ENCODE measurements around the gene CIAPIN1. TPM values are rescaled to one million over a fixed set of nuclear protein-coding genes. Genes with fewer than 3 reads are reported as not detected.

The CIAPIN1 gene
- total RNA-seq, 1 donor from 2014 or later, result 28.7 TPM

DNA sequence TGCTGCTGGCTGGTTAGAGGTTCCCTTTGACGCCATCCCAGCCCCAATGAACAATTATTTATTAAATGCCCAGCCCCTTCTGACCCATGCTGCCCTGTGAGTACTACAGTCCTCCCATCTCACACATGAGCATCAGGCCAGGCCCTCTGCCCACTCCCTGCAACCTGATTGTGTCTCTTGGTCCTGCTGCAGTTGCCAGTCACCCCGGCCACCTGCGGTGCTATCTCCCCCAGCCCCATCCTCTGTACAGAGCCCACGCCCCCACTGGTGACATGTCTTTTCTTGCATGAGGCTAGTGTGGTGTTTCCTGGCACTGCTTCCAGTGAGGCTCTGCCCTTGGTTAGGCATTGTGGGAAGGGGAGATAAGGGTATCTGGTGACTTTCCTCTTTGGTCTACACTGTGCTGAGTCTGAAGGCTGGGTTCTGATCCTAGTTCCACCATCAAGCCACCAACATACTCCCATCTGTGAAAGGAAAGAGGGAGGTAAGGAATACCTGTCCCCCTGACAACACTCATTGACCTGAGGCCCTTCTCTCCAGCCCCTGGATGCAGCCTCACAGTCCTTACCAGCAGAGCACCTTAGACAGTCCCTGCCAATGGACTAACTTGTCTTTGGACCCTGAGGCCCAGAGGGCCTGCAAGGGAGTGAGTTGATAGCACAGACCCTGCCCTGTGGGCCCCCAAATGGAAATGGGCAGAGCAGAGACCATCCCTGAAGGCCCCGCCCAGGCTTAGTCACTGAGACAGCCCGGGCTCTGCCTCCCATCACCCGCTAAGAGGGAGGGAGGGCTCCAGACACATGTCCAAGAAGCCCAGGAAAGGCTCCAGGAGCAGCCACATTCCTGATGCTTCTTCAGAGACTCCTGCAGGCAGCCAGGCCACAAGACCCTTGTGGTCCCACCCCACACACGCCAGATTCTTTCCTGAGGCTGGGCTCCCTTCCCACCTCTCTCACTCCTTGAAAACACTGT, 63.6 kb downstream of the CIAPIN1 start:
- Histone ChIP-seq H3K4me3 (no peak overlapping the region), H3K36me3 (peaks cover 30% of the 10 kb centered on the region in 2 donors), H3K27ac (peak overlapping the region; percentile 65 to 75), H3K27me3 (no peaks in the 10 kb centered on the region), H3K4me1 (peaks cover 0 to 33% of the 10 kb centered on the region in 2 donors), H3K9me3 (no peaks in the 10 kb centered on the region)
- TF ChIP-seq, protein P1, sequence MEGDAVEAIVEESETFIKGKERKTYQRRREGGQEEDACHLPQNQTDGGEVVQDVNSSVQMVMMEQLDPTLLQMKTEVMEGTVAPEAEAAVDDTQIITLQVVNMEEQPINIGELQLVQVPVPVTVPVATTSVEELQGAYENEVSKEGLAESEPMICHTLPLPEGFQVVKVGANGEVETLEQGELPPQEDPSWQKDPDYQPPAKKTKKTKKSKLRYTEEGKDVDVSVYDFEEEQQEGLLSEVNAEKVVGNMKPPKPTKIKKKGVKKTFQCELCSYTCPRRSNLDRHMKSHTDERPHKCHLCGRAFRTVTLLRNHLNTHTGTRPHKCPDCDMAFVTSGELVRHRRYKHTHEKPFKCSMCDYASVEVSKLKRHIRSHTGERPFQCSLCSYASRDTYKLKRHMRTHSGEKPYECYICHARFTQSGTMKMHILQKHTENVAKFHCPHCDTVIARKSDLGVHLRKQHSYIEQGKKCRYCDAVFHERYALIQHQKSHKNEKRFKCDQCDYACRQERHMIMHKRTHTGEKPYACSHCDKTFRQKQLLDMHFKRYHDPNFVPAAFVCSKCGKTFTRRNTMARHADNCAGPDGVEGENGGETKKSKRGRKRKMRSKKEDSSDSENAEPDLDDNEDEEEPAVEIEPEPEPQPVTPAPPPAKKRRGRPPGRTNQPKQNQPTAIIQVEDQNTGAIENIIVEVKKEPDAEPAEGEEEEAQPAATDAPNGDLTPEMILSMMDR (IDR thresholded peaks at IDR 0.05), result no peak
- intact Hi-C loops (cut with DNase I), result loop anchor here (2.0 kb wide), 1 partner anchor 33 kb away; no protein-coding TSS in a partner anchor
- peak in 1 of 2 donors; percentile 77 for DNase-seq (ENCODE audit: low spot score in 2 of 2)

DNA sequence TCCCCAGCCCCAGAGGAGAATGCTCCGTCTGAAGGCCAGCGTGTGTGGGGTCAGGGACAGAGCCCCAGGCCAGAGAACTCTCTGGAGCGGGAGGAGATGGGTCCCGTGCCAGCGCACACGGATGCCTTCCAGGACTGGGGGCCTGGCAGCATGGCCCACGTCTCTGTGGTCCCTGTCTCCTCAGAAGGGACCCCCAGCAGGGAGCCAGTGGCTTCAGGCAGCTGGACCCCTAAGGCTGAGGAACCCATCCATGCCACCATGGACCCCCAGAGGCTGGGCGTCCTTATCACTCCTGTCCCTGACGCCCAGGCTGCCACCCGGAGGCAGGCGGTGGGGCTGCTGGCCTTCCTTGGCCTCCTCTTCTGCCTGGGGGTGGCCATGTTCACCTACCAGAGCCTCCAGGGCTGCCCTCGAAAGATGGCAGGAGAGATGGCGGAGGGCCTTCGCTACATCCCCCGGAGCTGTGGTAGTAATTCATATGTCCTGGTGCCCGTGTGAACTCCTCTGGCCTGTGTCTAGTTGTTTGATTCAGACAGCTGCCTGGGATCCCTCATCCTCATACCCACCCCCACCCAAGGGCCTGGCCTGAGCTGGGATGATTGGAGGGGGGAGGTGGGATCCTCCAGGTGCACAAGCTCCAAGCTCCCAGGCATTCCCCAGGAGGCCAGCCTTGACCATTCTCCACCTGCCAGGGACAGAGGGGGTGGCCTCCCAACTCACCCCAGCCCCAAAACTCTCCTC, 64.5 kb downstream of the CIAPIN1 start:
- H3K27me3 ChIP-seq, result no peaks in the 10 kb centered on the region
- intact Hi-C loops (cut with DNase I), result no loop called here
- H3K36me3 ChIP-seq, result peaks cover 30% of the 10 kb centered on the region in 2 donors
- H3K27ac ChIP-seq, result peak overlapping the region; percentile 28 to 94
- no peaks in the 10 kb centered on the region for H3K9me3 ChIP-seq
- TF ChIP-seq, protein P1 (IDR thresholded peaks at IDR 0.05), result no peak
- no peak for DNase-seq (ENCODE audit: low spot score in 2 of 2)
- peaks cover 0 to 39% of the 10 kb centered on the region in 2 donors for H3K4me1 ChIP-seq
- no peak overlapping the region for H3K4me3 ChIP-seq

DNA sequence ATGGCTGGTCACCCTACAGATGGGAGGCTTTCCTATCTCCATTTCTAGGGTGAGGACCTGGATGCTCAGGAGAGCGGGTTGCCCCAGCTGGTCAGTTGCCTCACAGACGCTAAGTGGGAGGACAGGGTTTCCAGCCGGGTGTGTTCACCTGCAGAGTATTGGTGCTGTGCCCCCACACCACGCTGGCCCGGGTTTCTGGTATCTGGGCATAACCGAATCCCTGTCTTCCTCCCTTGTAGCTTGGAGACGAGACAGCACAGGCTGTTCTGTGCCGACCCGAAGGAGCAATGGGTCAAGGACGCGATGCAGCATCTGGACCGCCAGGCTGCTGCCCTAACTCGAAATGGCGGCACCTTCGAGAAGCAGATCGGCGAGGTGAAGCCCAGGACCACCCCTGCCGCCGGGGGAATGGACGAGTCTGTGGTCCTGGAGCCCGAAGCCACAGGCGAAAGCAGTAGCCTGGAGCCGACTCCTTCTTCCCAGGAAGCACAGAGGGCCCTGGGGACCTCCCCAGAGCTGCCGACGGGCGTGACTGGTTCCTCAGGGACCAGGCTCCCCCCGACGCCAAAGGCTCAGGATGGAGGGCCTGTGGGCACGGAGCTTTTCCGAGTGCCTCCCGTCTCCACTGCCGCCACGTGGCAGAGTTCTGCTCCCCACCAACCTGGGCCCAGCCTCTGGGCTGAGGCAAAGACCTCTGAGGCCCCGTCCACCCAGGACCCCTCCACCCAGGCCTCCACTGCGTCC, 65.2 kb downstream of the CIAPIN1 start:
- peak overlapping the region; percentile 72 to 94 for H3K27ac ChIP-seq
- intact Hi-C loops (cut with DNase I), result no loop called here
- TF ChIP-seq, protein P1 (IDR thresholded peaks at IDR 0.05), result no peak
- H3K4me1 ChIP-seq, result peaks cover 0 to 46% of the 10 kb centered on the region in 2 donors
- DNase-seq (ENCODE audit: low spot score in 2 of 2), result no peak
- no peak overlapping the region for H3K4me3 ChIP-seq
- H3K36me3 ChIP-seq, result peaks cover 30% of the 10 kb centered on the region in 2 donors
- no peaks in the 10 kb centered on the region for H3K9me3 ChIP-seq
- no peaks in the 10 kb centered on the region for H3K27me3 ChIP-seq

DNA sequence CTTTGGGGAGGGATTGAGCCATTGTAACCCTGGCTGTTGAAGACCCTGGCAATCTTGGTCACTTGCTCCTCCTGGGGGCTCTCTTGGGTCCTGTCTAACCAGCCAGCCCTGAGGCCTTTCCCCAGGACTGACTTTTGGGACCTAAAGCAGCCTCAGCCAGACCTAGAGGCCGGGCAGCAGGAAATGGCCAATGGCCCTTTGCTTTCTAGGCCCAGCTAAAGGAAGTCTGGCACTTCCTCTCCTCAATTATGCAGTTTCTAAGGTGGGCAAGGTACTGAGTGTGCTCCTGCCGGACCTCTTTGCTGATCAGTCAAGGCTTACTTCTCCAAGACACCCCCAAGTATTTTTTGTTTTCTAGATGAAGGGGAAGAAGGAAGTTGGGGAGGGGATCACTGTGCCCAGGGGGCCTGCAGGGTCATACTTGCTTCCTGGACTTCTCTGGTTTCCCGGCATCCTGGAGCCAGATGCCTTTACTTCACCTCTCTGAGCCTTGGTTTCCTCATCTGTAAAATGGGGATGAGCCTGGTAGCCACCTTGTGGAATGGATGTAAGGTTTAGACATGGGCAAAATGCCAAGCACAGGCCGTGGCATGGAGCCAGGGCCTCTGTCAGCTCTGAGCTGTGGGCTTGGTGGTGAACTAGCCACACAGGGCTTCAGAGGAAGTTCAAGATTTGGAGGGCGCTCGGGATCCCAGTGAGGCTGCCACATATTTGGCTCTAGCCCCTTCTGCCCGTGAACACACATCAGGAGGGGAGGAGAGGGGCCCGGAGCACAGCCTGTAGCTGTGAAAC, 66.3 kb downstream of the CIAPIN1 start:
- TF ChIP-seq, protein P1 (IDR thresholded peaks at IDR 0.05), result no peak
- Histone ChIP-seq H3K4me3 (no peak overlapping the region), H3K27me3 (no peaks in the 10 kb centered on the region), H3K27ac (peak overlapping the region; percentile 72 to 94), H3K9me3 (no peaks in the 10 kb centered on the region), H3K36me3 (peaks cover 30% of the 10 kb centered on the region in 2 donors), H3K4me1 (peaks cover 2 to 42% of the 10 kb centered on the region in 2 donors)
- intact Hi-C loops (cut with DNase I), result no loop called here
- DNase-seq (ENCODE audit: low spot score in 2 of 2), result peak in 1 of 2 donors; percentile 72
